Naive thymus-derived CD4-positive, alpha-beta T cell (primary cell): ENCODE data around the gene TAS2R30. TPM values are rescaled to one million over a fixed set of nuclear protein-coding genes. Genes with fewer than 3 reads are reported as not detected.

Experiments
- polyA plus RNA-seq, 2 donors: library from polyadenylated mRNA; unstranded; fragments of 300-500 nt; fragmentation: Illumina TruSeq; gene quantifications; one replicate each; pipeline ENCODE4 v1.2.3, GENCODE V29; 2021
- total RNA-seq, 6 experiments: library from RNA in 5 of 6; stranded (reverse) in 5 of 6; gene quantifications; 1 replicate in 5 of 6; 2 replicates in 1 of 6; pipeline ENCODE4 v1.2.3 and lab custom pipeline; 2021 to 2026

TAS2R30 gene
- total and polyA plus RNA-seq, 7 experiments from 2014 or later: 0.18 to 7.2 (median 4.9) TPM; not detected in 1

Other genes starting within 250 kb of the TAS2R30 start
- gene TAS2R13, start 225.1 kb downstream of the TAS2R30 start, total RNA-seq: 1 to 10 TPM in 4 of 5 experiments, under 1 TPM in 1; 0.72 to 2.1 (median 1.4) TPM
- not detected for gene TAS2R13, start 225.1 kb downstream of the TAS2R30 start, polyA plus RNA-seq
- gene PRH2, start 205.4 kb downstream of the TAS2R30 start, total RNA-seq: under 1 TPM in 2 of 5 experiments, not detected in 3; 0.51 to 0.65 TPM
- gene PRH2, start 205.4 kb downstream of the TAS2R30 start, polyA plus RNA-seq: not detected
- 1 to 10 TPM; 2.2 to 3.3 (median 2.6) TPM for gene TAS2R14, start 195.4 kb downstream of the TAS2R30 start, total RNA-seq
- under 1 TPM; 0.60 to 0.91 TPM for gene TAS2R14, start 195.4 kb downstream of the TAS2R30 start, polyA plus RNA-seq
- 1 to 10 TPM in 4 of 5 experiments, under 1 TPM in 1; 0.72 to 1.9 (median 1.5) TPM for gene TAS2R50, start 147.7 kb downstream of the TAS2R30 start, total RNA-seq
- not detected for gene TAS2R50, start 147.7 kb downstream of the TAS2R30 start, polyA plus RNA-seq
- 1 to 10 TPM; 1.6 to 3.5 (median 2.3) TPM for gene TAS2R20, start 136.3 kb downstream of the TAS2R30 start, total RNA-seq
- under 1 TPM in 1 of 2 donors, not detected in 1; 0.15 TPM for gene TAS2R20, start 136.3 kb downstream of the TAS2R30 start, polyA plus RNA-seq
- 1 to 10 TPM; 1.8 to 4.9 (median 3.4) TPM for gene TAS2R19, start 112.0 kb downstream of the TAS2R30 start, total RNA-seq
- under 1 TPM; 0.24 to 0.39 TPM for gene TAS2R19, start 112.0 kb downstream of the TAS2R30 start, polyA plus RNA-seq
- 1 to 10 TPM; 1.5 to 6.2 (median 3.6) TPM for gene TAS2R31, start 103.2 kb downstream of the TAS2R30 start, total RNA-seq
- under 1 TPM in 1 of 2 donors, not detected in 1; 0.26 TPM for gene TAS2R31, start 103.2 kb downstream of the TAS2R30 start, polyA plus RNA-seq
- 1 to 10 TPM; 1.2 to 3.4 (median 2.7) TPM for gene TAS2R46, start 72.3 kb downstream of the TAS2R30 start, total RNA-seq
- under 1 TPM in 1 of 2 donors, not detected in 1; 0.21 TPM for gene TAS2R46, start 72.3 kb downstream of the TAS2R30 start, polyA plus RNA-seq
- gene TAS2R43, start 42.3 kb downstream of the TAS2R30 start, total RNA-seq: 1 to 10 TPM; 1.1 to 2.1 (median 1.7) TPM
- under 1 TPM in 1 of 2 donors, not detected in 1; 0.32 TPM for gene TAS2R43, start 42.3 kb downstream of the TAS2R30 start, polyA plus RNA-seq
- gene SMIM10L1, start 36.5 kb upstream of the TAS2R30 start, total RNA-seq: 10 to 100 TPM in 2 of 5 experiments, 1 to 10 TPM in 3; 7.8 to 12.9 (median 8.5) TPM
- gene SMIM10L1, start 36.5 kb upstream of the TAS2R30 start, polyA plus RNA-seq: 10 to 100 TPM in 1 of 2 donors, 1 to 10 TPM in 1; 6.7 to 14.6 TPM
- not detected for gene TAS2R42, start 52.3 kb upstream of the TAS2R30 start, total RNA-seq
- not detected for gene TAS2R42, start 52.3 kb upstream of the TAS2R30 start, polyA plus RNA-seq
- gene PRB3, start 135.1 kb upstream of the TAS2R30 start, total RNA-seq: not detected
- gene PRB3, start 135.1 kb upstream of the TAS2R30 start, polyA plus RNA-seq: not detected
- not detected for gene PRB4, start 175.8 kb upstream of the TAS2R30 start, total RNA-seq
- gene PRB4, start 175.8 kb upstream of the TAS2R30 start, polyA plus RNA-seq: not detected